Ishikawa (cell line): ENCODE results near the gene FRMD6.

Experiments used
- CEBPB ChIP-seq: IDR thresholded peaks from 2 replicates; pipeline ENCODE4 v1.6.1; 2012
- CREB1 ChIP-seq: IDR thresholded peaks from 2 replicates; pipeline ENCODE4 v1.6.1; 2012; ENCODE audit warnings: low read depth
- EGR1 ChIP-seq: IDR thresholded peaks from 2 replicates; pipeline ENCODE4 v1.6.1; 2012
- EP300 ChIP-seq: IDR thresholded peaks from 2 replicates; pipeline ENCODE4 v1.6.1; 2012; ENCODE audit warnings: borderline replicate concordance
- FOXM1 ChIP-seq: IDR thresholded peaks from 2 replicates; pipeline ENCODE4 v1.6.1; 2012; ENCODE audit warnings: low read depth, borderline replicate concordance
- MAX ChIP-seq: IDR thresholded peaks from 2 replicates; pipeline ENCODE4 v1.6.1; 2012
- NFIC ChIP-seq: IDR thresholded peaks from 2 replicates; pipeline ENCODE4 v1.6.1; 2012
- RAD21 ChIP-seq: IDR thresholded peaks from 2 replicates; pipeline ENCODE4 v1.6.1; 2012; ENCODE audit warnings: low read depth
- REST ChIP-seq: IDR thresholded peaks from 2 replicates; pipeline ENCODE4 v1.6.1; 2012; ENCODE audit warnings: low read depth, mild to moderate bottlenecking
- TAF1 ChIP-seq: IDR thresholded peaks from 2 replicates; pipeline ENCODE4 v1.6.1; 2012; ENCODE audit warnings: low read depth, mild to moderate bottlenecking
- TCF12 ChIP-seq: IDR thresholded peaks from 2 replicates; pipeline ENCODE4 v1.6.1; 2012; ENCODE audit warnings: low read depth
- TEAD4 ChIP-seq: IDR thresholded peaks from 2 replicates; pipeline ENCODE4 v1.6.1; 2012
- USF1 ChIP-seq: IDR thresholded peaks from 2 replicates; pipeline ENCODE4 v1.6.1; 2012
- YY1 ChIP-seq: IDR thresholded peaks from 2 replicates; pipeline ENCODE4 v1.6.1; 2012; ENCODE audit warnings: low read depth
- ZBTB7A ChIP-seq: IDR thresholded peaks from 2 replicates; pipeline ENCODE4 v1.6.1; 2012; ENCODE audit warnings: low read depth

FRMD6 gene

GRCh38 chr14:51726166-51726899 is 74.6 kb downstream of the FRMD6 start:
- TF ChIP-seq USF1 (no peak), FOXM1 (no peak), EP300 (no peak), CREB1 (no peak), RAD21 (no peak), EGR1 (no peak), TEAD4 (no peak), YY1 (no peak), TAF1 (no peak)

- TF ChIP-seq ZBTB7A (no peak), REST (no peak), MAX (no peak), CREB1 (no peak), NFIC (no peak), RAD21 (no peak), YY1 (no peak), CEBPB (no peak), EP300 (no peak), USF1 (no peak), TEAD4 (no peak), EGR1 (no peak), FOXM1 (no peak), TAF1 (no peak), TCF12 (no peak)
Measured at GRCh38 chr14:51727526-51727925, 75.8 kb downstream of the FRMD6 start.

GRCh38 chr14:51730098-51730497 is 78.4 kb downstream of the FRMD6 start:
- TF ChIP-seq USF1 (no peak), TEAD4 (no peak), RAD21 (no peak), YY1 (no peak), MAX (no peak), FOXM1 (no peak), REST (no peak), CEBPB (no peak), ZBTB7A (no peak), TAF1 (no peak), CREB1 (no peak), EP300 (no peak), EGR1 (no peak), TCF12 (no peak), NFIC (no peak)

- no peak for TF ChIP-seq EP300
- TF ChIP-seq CREB1: no peak
- TF ChIP-seq TAF1: no peak
- TF ChIP-seq TEAD4: no peak
- TF ChIP-seq NFIC: no peak
- no peak for TF ChIP-seq TCF12
- TF ChIP-seq USF1: no peak
- TF ChIP-seq FOXM1: no peak
- no peak for TF ChIP-seq EGR1
Measured at GRCh38 chr14:51730684-51731083, 79.0 kb downstream of the FRMD6 start.

GRCh38 chr14:51732494-51733112 is 80.9 kb downstream of the FRMD6 start:
- TF ChIP-seq FOXM1 (no peak), CEBPB (no peak), EGR1 (no peak), NFIC (no peak), USF1 (no peak), TAF1 (no peak), ZBTB7A (no peak), CREB1 (no peak), TCF12 (no peak), REST (no peak), YY1 (no peak), MAX (no peak), RAD21 (no peak)
